Measurements from ENCODE around the gene CHRNE. TPM values are rescaled to one million over a fixed set of nuclear protein-coding genes. Genes with fewer than 3 reads are reported as not detected.

The CHRNE gene
- total RNA-seq, 4 donors from 2014 or later: 0.53 to 5.2 (median 3.6) TPM

GRCh38 chr17:4945944-4946280 lies 43.0 kb upstream of the CHRNE start:
- DNase-seq (ENCODE audit: low spot score in 2 of 2): no peak
- H3K4me3 ChIP-seq (ENCODE audit: low read depth, poor library complexity, severe bottlenecking): no peak overlapping the region
- intact Hi-C loops (cut with DNase I; ENCODE audit: low total_unique reads): no loop called here
- no peak for TF ChIP-seq CTCF (IDR thresholded peaks at IDR 0.05)
- TF ChIP-seq POLR2A (IDR thresholded peaks at IDR 0.05): no peak
- WGBS, 2 donors: 21 to 29% methylated on average over 4 of the region's 4 CpGs

GRCh38 chr17:4945176-4945943 lies 42.5 kb upstream of the CHRNE start:
- DNase-seq (ENCODE audit: low spot score in 2 of 2): peak; percentile 88 to 96
- 24 to 32% methylated on average over 7 of the region's 7 CpGs for WGBS, 2 donors
- intact Hi-C loops (cut with DNase I; ENCODE audit: low total_unique reads): no loop called here

GRCh38 chr17:4944554-4945175 lies 41.8 kb upstream of the CHRNE start:
- no peak overlapping the region for H3K4me3 ChIP-seq (ENCODE audit: low read depth, poor library complexity, severe bottlenecking)
- TF ChIP-seq POLR2A (IDR thresholded peaks at IDR 0.05): no peak
- DNase-seq (ENCODE audit: low spot score in 2 of 2): no peak
- intact Hi-C loops (cut with DNase I; ENCODE audit: low total_unique reads): no loop called here
- WGBS, 2 donors: 60 to 61% methylated on average over 8 of the region's 8 CpGs

More at GRCh38 chr17:4945176-4945943, 42.5 kb upstream of the CHRNE start:
- no peak overlapping the region for H3K4me3 ChIP-seq (ENCODE audit: low read depth, poor library complexity, severe bottlenecking)
- TF ChIP-seq POLR2A (IDR thresholded peaks at IDR 0.05): no peak
- no peak for TF ChIP-seq CTCF (IDR thresholded peaks at IDR 0.05)

DNA sequence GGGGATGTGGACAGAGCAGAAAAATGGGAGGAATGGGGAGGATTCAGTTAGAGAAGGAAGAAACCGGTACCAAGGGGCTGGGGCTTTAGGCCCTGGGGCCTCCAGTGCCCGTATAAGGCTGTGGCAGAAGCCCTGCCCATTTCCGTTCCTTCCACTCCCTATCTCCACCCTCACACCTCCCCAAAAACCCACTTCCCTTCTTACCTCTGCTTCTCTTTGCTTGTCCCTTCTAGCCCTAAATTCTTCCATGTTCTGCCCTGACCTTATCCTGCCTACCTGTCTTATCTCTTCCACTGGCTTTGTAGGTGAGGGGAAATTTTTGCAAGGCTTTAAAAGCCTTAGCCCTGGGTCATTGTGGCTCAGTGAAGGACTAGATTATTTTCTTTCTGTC lies 41.3 kb upstream of the CHRNE start:
- H3K4me3 ChIP-seq (ENCODE audit: low read depth, poor library complexity, severe bottlenecking): no peak overlapping the region
- no peak for TF ChIP-seq POLR2A (IDR thresholded peaks at IDR 0.05)
- no peak for TF ChIP-seq CTCF (IDR thresholded peaks at IDR 0.05)
- 22 to 23% methylated on average over 3 of the region's 3 CpGs for WGBS, 2 donors
- intact Hi-C loops (cut with DNase I; ENCODE audit: low total_unique reads): no loop called here
- DNase-seq (ENCODE audit: low spot score in 2 of 2): no peak

DNA sequence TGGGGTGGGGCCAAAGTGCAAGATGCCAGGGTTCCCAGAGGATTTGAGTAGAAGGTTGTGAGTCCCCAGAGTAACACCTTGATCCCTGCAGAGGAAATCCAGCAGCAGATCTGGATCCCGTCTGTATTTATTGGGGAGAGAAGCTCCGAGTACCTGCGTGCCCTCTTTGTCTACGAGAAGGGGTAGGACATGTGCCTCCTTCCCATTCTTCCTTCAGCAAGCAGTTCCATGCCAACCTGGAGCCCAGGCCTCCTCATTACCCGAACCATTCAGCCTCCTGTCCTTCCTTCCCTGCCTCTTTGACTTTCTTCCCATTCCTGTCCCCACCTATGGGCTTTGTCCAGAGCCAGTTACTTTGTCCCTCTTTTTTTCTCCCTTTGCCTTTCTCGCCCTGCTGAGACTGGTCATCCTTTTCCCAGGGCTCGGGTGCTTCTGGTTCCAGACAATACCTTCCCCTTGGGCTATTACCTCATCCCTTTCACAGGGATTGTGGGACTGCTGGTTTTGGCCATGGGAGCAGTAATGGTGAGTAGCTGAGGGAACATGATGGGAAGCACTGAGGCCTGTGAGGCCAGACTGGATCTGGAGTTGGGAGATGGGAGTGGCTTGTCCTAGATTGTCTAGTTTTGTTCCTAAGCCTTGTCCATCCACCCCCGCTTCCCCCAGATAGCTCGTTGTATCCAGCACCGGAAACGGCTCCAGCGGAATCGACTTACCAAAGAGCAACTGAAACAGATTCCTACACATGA lies 40.0 kb upstream of the CHRNE start:
- DNase-seq (ENCODE audit: low spot score in 2 of 2): no peak
- 73 to 75% methylated on average over 13 of the region's 13 CpGs for WGBS, 2 donors
- TF ChIP-seq POLR2A (IDR thresholded peaks at IDR 0.05) (no peak), CTCF (IDR thresholded peaks at IDR 0.05) (no peak)
- no peak overlapping the region for H3K4me3 ChIP-seq (ENCODE audit: low read depth, poor library complexity, severe bottlenecking)
- intact Hi-C loops (cut with DNase I; ENCODE audit: low total_unique reads): no loop called here

DNA sequence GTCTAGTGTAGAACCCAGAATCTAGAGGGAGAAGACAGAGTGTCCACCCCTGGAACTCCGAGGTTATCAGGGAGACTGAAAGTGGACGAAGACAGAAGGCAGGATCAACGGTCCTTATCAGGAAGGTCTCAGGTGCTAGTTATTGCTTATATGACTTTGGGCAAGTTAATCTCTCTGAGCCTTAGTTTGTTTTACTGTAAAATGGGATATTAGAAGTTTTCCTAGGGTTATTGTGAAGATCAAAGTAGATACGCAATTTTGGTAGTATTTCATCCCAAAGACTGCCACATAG lies 38.4 kb upstream of the CHRNE start:
- no peak for TF ChIP-seq POLR2A (IDR thresholded peaks at IDR 0.05)
- no peak for TF ChIP-seq CTCF (IDR thresholded peaks at IDR 0.05)
- WGBS, 2 donors: 49 to 51% methylated on average over 4 of the region's 4 CpGs
- H3K4me3 ChIP-seq (ENCODE audit: low read depth, poor library complexity, severe bottlenecking): no peak overlapping the region
- intact Hi-C loops (cut with DNase I; ENCODE audit: low total_unique reads): no loop called here
- DNase-seq (ENCODE audit: low spot score in 2 of 2): no peak

All from lower leg skin (tissue), 4 donors.